HUES64 (cell line): ENCODE measurements around the gene EMCN.
"Not testable (repeated sequence)": the region's sequence is repeated elsewhere in the genome, so short reads cannot be mapped to it uniquely, and the experiment has no call there.

Experiments
- H3K27ac ChIP-seq: 2 replicates; pipeline ENCODE4 v1.7.0; 2013; ENCODE audit warnings: low read depth, low read length, inconsistent platforms
- H3K27me3 ChIP-seq: 2 replicates; pipeline ENCODE4 v1.6.1; 2013; ENCODE audit warnings: mild to moderate bottlenecking, low read length; ENCODE audit not compliant: insufficient read depth
- H3K36me3 ChIP-seq: 2 replicates; pipeline ENCODE4 v1.6.1; 2013; ENCODE audit warnings: mild to moderate bottlenecking, low read length; ENCODE audit not compliant: insufficient read depth
- H3K4me1 ChIP-seq: 2 replicates; pipeline ENCODE4 v1.6.1; 2013; ENCODE audit warnings: mild to moderate bottlenecking, low read length, moderate library complexity; ENCODE audit not compliant: insufficient read depth
- H3K4me3 ChIP-seq: 2 replicates; pipeline ENCODE4 v1.5.1; 2013; ENCODE audit warnings: mild to moderate bottlenecking, low read length, moderate library complexity
- H3K9ac ChIP-seq: 2 replicates; pipeline ENCODE4 v1.6.1; 2013; ENCODE audit warnings: mild to moderate bottlenecking, low read depth, low read length
- H3K9me3 ChIP-seq: 2 replicates; pipeline ENCODE4 v1.6.1; 2013; ENCODE audit warnings: low read depth, low read length; ENCODE audit not compliant: insufficient read depth
- WGBS: fragments of 150-250, 120-280 bp; methylation state at CpG from one replicate; pipeline ENCODE4 v1.1.7; 2013; ENCODE audit warnings: missing lambda C conversion rate; 5-methylcytosine and 5-hydroxymethylcytosine counted together

Gene EMCN

DNA sequence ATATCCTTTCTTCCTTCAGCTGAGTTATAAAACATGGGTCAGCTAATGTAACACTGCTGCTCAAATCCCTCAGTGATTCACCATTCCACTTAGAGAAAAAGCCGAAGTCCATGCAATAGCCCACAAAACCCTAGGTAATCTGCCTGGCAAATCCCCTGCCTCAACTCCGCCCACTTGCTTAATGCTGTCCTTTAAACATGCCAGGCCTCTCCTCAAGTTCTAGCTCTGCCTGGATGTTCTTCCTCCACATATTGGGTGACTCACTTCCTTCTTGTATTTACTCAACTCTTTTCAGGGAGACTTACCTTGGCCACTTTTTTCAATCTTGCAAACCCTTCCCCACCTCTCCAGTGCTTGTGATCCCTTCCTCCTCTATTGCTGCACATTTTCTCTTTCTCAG lies 89.8 kb downstream of the EMCN start:
- WGBS, result 92% methylated on average over 2 of the region's 2 CpGs
- no peak overlapping the region for H3K9ac ChIP-seq
- no peaks in the 10 kb centered on the region for H3K36me3 ChIP-seq
- no peaks in the 10 kb centered on the region for H3K4me1 ChIP-seq
- H3K9me3 ChIP-seq, result no peaks in the 10 kb centered on the region
- H3K27me3 ChIP-seq, result no peaks in the 10 kb centered on the region
- H3K4me3 ChIP-seq, result no peak overlapping the region
- H3K27ac ChIP-seq, result no peak overlapping the region

DNA sequence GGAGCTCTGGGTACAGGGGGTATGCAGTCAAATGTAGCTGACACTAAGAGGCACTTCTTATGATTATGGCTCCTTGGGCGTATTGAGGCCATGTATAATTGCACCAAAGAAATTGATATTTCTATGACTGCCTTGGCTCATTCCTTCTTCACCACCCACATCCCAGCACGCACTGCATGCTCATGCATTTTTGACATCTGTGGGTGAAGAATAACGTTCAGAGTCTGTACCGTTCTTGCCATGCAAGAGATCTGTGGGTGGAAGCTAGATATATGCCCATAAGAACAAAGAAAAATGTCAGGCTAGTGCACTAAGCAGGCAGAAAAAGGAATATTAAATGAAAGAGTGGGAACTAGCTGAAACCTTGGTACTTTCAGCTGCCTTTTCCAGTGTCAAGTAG lies 93.4 kb downstream of the EMCN start:
- Histone ChIP-seq H3K27me3 (no peaks in the 10 kb centered on the region), H3K36me3 (no peaks in the 10 kb centered on the region), H3K4me1 (no peaks in the 10 kb centered on the region), H3K9ac (no peak overlapping the region), H3K9me3 (no peaks in the 10 kb centered on the region), H3K27ac (no peak overlapping the region), H3K4me3 (no peak overlapping the region)
- 95% methylated on average over 4 of the region's 4 CpGs for WGBS

DNA sequence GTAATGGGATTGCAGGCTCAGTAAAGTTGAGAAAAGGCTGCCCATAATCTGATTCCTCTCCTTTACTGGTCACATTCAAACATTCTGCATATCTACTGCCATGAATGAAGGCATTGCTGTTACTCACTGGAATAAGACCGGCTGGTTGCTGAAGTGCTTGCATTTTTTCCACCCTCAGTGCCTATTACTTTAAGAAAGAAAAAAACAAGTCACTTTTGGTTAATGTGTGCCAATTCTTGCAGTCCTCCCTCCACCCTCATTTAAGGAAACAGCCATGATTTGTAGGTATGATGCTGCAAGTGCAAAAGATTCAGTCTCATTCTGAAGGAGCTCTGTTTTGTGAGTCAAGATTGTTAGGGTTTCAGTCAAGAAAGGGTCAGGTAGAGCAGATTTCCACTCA lies 94.9 kb downstream of the EMCN start:
- Histone ChIP-seq H3K4me3 (no peak overlapping the region), H3K36me3 (no peaks in the 10 kb centered on the region), H3K9me3 (no peaks in the 10 kb centered on the region), H3K27ac (no peak overlapping the region), H3K27me3 (no peaks in the 10 kb centered on the region), H3K9ac (no peak overlapping the region), H3K4me1 (no peaks in the 10 kb centered on the region)
- 96% methylated on average over 1 of the region's 1 CpG for WGBS

DNA sequence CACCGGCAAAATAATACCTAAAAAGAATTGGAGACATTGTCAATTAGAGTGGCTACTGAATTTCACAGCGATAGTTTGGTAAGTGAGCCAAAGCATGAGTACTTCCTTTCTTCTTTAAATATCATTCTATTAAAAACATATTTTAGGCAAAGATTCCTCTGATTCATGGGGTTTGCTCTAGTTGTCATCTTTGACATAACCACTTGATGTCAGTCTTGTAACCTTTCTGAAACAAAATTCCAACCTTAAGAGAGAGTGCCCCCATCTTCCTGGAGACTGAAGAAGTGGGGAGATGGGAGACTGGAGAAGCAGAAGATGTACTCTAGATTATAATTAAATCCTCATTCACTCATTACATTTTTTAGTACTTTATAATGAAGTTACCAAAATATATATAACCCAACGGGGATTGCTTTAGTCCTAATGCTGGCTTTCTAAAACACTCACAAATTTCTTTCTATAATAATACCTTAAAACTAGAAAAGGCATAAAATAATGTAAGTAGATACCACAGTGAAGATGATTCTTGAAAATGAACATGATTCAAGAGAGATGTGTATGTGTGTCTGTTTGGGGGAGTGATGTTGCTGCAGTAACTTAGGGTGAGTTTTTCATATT lies 96.4 kb downstream of the EMCN start:
- Histone ChIP-seq H3K27ac (no peak overlapping the region), H3K27me3 (no peaks in the 10 kb centered on the region), H3K4me3 (no peak overlapping the region), H3K4me1 (no peaks in the 10 kb centered on the region), H3K9ac (no peak overlapping the region), H3K36me3 (no peaks in the 10 kb centered on the region), H3K9me3 (no peaks in the 10 kb centered on the region)
- 100% methylated on average over 1 of the region's 3 CpGs for WGBS

DNA sequence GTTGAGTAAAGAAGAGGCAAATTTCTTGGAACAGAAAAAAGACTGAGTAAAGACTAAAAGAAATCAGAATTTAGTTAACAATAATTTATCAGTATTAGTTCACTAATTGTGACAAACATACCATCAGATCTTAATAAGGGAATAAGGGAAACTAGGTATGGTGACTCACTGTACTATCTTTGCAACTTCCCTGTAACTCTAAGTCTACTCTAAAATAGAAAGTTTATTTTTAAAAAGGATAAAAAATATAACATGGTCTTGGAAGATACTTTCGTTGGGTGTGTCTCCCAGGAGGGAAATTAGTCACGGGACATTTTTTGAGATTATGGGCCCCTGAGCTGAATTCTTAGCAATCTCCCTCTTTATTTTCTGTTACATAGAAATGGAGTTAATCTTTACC lies 97.3 kb downstream of the EMCN start:
- H3K27ac ChIP-seq, result no peak overlapping the region
- 96% methylated on average over 2 of the region's 2 CpGs for WGBS
- no peak overlapping the region for H3K9ac ChIP-seq

DNA sequence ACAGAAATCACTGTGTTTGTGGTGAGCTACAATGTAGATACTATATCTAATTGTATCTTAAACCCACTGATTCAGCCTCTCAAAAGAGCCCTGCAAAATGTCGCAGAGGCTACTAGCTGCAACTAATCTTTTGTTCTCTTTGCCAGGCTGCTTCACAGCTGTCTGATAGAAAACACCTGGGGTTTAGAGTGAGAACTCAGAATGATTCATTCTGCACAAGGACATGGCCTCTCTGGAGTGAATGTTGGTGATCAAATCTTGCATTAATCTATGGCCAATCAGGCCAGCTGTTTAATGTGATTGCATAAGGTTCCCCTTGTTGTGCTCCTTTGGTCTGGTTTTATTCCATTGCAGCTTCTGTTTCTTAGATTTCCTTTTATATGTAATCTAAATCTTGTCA lies 100.3 kb downstream of the EMCN start:
- WGBS, result 76% methylated on average over 1 of the region's 1 CpG
- Histone ChIP-seq H3K36me3 (no peaks in the 10 kb centered on the region), H3K9me3 (no peaks in the 10 kb centered on the region), H3K4me3 (no peak overlapping the region), H3K27me3 (no peaks in the 10 kb centered on the region), H3K9ac (no peak overlapping the region), H3K27ac (no peak overlapping the region), H3K4me1 (no peaks in the 10 kb centered on the region)

More for the DNA sequence above, 97.3 kb downstream of the EMCN start:
- Histone ChIP-seq H3K4me1 (no peaks in the 10 kb centered on the region), H3K27me3 (no peaks in the 10 kb centered on the region), H3K4me3 (no peak overlapping the region), H3K36me3 (no peaks in the 10 kb centered on the region), H3K9me3 (no peaks in the 10 kb centered on the region)

DNA sequence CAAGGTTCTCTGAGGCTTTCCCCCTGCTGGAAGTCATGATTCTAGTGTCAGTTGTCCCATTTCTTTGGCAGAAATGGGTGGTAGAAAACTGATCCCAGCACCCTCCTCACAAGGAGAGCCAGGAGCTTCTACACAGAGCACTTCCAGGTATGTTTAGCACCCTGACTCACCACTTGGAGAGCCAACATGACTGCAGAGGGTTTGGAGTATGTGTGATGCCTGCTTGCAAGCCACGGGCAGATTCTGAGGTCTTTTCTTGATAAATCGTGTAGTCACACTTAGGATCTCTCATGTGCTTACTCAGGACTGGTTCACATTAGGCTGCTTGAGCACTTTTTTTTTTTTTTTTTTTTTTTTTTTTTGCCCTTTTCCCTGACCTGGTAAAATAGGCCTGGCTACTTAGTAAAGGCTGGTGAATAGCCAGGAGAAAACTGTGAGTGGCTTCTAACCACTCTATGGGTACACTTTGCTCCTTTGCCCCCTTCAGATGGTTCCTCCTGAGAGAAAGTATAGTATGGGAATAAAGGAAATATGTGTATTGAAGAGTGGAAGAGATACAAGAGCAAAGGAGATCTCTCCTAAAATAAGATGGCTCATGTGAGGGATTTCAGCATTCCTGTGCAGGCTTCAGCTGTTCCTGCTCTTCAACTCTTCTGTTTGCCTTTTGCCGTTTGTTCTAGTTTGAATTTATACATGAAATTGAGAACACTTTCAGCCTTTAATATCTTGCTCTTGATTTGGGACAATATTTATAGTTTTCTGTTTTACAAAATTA lies 103.6 kb downstream of the EMCN start:
- H3K4me3 ChIP-seq, result no peak overlapping the region
- H3K4me1 ChIP-seq, result no peaks in the 10 kb centered on the region
- no peak overlapping the region for H3K9ac ChIP-seq
- H3K9me3 ChIP-seq, result no peaks in the 10 kb centered on the region
- H3K27me3 ChIP-seq, result no peaks in the 10 kb centered on the region
- no peak overlapping the region for H3K27ac ChIP-seq
- 100% methylated on average over 2 of the region's 3 CpGs for WGBS
- no peaks in the 10 kb centered on the region for H3K36me3 ChIP-seq

DNA sequence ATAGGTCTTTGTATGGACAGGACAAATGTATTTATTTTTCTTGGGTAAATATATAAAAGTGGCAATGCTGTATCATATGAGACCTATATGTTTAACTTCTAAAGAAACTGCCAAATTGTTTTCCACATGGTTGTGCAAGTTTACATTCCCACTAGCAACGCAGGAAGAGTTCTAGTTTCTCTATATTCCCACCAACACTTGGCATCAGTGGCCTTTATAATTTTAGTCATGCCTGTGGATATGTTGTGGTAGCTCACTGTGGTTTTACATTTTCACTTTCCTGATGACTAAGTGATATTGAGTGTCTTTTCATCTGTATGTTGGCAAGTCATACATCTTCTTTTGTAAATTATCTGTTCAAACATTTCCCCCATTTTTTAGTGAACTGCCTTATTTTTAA lies 126.0 kb downstream of the EMCN start:
- Histone ChIP-seq H3K27me3 (no peaks in the 10 kb centered on the region), H3K36me3 (no peaks in the 10 kb centered on the region), H3K27ac (no peak overlapping the region), H3K9ac (no peak overlapping the region), H3K9me3 (no peaks in the 10 kb centered on the region), H3K4me1 (0 out of 2 replicates have a peak, but pooled peaks cover 4% of the 10 kb centered on the region), H3K4me3 (no peak overlapping the region)
- 100% methylated on average over 1 of the region's 1 CpG for WGBS

DNA sequence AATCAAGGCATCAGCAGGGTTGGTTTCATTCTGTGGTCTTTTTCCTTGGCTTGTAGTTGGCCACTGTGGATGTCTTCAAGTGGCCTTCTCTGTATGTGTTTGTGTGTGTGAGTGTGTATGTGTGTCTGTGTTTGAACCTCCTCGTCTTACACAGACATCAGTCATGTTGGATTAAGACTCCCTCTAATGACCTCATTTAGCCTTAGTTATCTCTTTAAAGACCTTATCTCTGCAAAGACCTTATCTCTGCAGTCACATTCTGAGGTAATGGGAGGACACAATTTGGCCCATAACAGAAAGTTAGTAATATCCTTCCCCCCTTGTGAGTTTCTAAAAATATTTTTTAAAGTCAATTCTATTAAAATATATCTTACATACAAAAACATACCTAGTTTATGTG lies 126.7 kb downstream of the EMCN start:
- no peaks in the 10 kb centered on the region for H3K36me3 ChIP-seq
- H3K4me3 ChIP-seq, result no peak overlapping the region
- H3K27ac ChIP-seq, result no peak overlapping the region
- no peaks in the 10 kb centered on the region for H3K27me3 ChIP-seq
- H3K9me3 ChIP-seq, result no peaks in the 10 kb centered on the region
- H3K9ac ChIP-seq, result no peak overlapping the region
- WGBS, result 100% methylated on average over 1 of the region's 1 CpG
- H3K4me1 ChIP-seq, result 0 out of 2 replicates have a peak, but pooled peaks cover 4% of the 10 kb centered on the region

DNA sequence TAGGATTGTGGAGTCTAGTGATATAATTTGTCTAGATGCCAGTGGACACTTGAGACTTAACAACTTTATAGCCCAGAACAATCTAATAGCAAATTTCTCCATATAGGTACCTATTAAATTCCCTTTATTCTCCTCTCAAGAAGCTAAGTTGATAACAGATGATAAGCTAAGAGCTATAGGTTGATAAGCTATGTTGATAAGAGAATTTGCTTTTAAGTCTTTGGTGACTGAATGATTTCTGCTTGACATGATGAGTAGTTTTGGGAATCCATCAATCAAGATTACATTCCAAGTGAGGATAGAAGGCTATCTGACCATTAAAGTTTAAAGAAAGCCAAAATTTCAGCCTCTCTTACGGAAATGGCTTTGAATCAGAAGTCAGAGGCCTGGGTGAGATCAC lies 131.6 kb downstream of the EMCN start:
- Histone ChIP-seq H3K27ac (no peak overlapping the region), H3K9ac (no peak overlapping the region), H3K36me3 (no peaks in the 10 kb centered on the region), H3K4me1 (no peaks in the 10 kb centered on the region), H3K27me3 (no peaks in the 10 kb centered on the region), H3K4me3 (no peak overlapping the region), H3K9me3 (no peaks in the 10 kb centered on the region)
- 92% methylated on average over 1 of the region's 1 CpG for WGBS

DNA sequence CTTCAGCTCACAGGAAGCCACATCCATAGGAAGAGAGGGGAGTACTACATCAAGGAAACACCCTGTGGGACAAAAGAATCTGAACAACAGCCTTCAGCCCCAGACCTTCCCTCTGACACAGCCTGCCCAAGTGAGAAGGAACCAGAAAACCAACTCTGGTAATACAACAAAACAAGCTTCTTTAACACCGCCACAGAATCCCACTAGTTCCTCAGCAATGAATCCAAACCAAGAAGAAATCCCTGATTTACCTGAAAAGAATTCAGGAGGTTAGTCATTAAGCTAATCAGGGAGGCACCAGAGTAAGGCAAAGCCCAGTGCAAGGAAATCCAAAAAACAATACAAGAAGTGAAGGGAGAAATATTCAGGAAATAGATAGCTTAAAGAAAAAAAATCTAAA lies 137.4 kb downstream of the EMCN start:
- not testable (repeated sequence) for H3K27me3 ChIP-seq, H3K27ac ChIP-seq, H3K4me3 ChIP-seq, H3K36me3 ChIP-seq, H3K9ac ChIP-seq, H3K9me3 ChIP-seq, H3K4me1 ChIP-seq
- WGBS, result 95% methylated on average over 1 of the region's 1 CpG
